SK-N-SH treated with all-trans-retinoic acid at 6 μM for 48 hours (cell line): ENCODE data around the gene INPP4B.

ENCODE experiments used
- ATAC-seq: fragments of 200-7000 bp; cut with Tn5 transposase; 3 replicates; pipeline ENCODE4 v1.9.1; 2020; ENCODE audit warnings: mild to moderate bottlenecking, moderate library complexity
- ARNTL ChIP-seq: fragments of 450-650 bp; formaldehyde crosslinking; IDR thresholded peaks from 2 replicates; pipeline ENCODE4 v1.5.0; 2020; ENCODE audit warnings: low read depth, mild to moderate bottlenecking, moderate library complexity, borderline replicate concordance
- BACH2 ChIP-seq: fragments of 250-450 bp; sonication (Bioruptor Pico); IDR thresholded peaks from 2 replicates; pipeline ENCODE4 v1.9.0; 2021; ENCODE audit warnings: mild to moderate bottlenecking, borderline replicate concordance
- CSDC2 ChIP-seq: fragments of 250-450 bp; sonication (Bioruptor Pico); IDR thresholded peaks from 2 replicates; pipeline ENCODE4 v1.5.0; 2020; ENCODE audit warnings: mild to moderate bottlenecking, moderate library complexity
- ESRRG ChIP-seq: fragments of 250-450 bp; sonication (Bioruptor Pico); IDR thresholded peaks from 2 replicates; pipeline ENCODE4 v1.6.1; 2021; ENCODE audit warnings: mild to moderate bottlenecking
- GLIS3 ChIP-seq: fragments of 250-450 bp; sonication (Bioruptor Pico); IDR thresholded peaks from 2 replicates; pipeline ENCODE4 v1.5.0; 2020; ENCODE audit warnings: mild to moderate bottlenecking, moderate library complexity
- ISL1 ChIP-seq: fragments of 250-450 bp; sonication (Bioruptor Pico); IDR thresholded peaks from 2 replicates; pipeline ENCODE4 v2.1.2; 2022; ENCODE audit warnings: mild to moderate bottlenecking, moderate library complexity
- PPARA ChIP-seq: fragments of 250-450 bp; sonication (Bioruptor Pico); IDR thresholded peaks from 2 replicates; pipeline ENCODE4 v1.5.0; 2020; ENCODE audit warnings: mild to moderate bottlenecking, borderline replicate concordance
- RARB ChIP-seq: fragments of 250-450 bp; sonication (Bioruptor Pico); IDR thresholded peaks from 2 replicates; pipeline ENCODE4 v1.8.0; 2021; ENCODE audit warnings: mild to moderate bottlenecking, moderate library complexity
- SNAI2 ChIP-seq: fragments of 250-450 bp; sonication (Bioruptor Pico); IDR thresholded peaks from 2 replicates; pipeline ENCODE4 v1.5.0; 2020; ENCODE audit warnings: mild to moderate bottlenecking, moderate library complexity
- TOX ChIP-seq: fragments of 250-450 bp; sonication (Bioruptor Pico); IDR thresholded peaks from 2 replicates; pipeline ENCODE4 v1.8.0; 2021; ENCODE audit warnings: mild to moderate bottlenecking, moderate library complexity, borderline replicate concordance
- ZC3H10 ChIP-seq: fragments of 250-450 bp; sonication (Bioruptor Pico); IDR thresholded peaks from 2 replicates; pipeline ENCODE4 v1.5.1; 2021; ENCODE audit warnings: mild to moderate bottlenecking, moderate library complexity
- ZFP3 ChIP-seq: fragments of 250-450 bp; sonication (Bioruptor Pico); IDR thresholded peaks from 2 replicates; pipeline ENCODE4 v1.5.0; 2020; ENCODE audit warnings: mild to moderate bottlenecking, moderate library complexity
- ZFP30 ChIP-seq: fragments of 450-650 bp; formaldehyde crosslinking; IDR thresholded peaks from 2 replicates; pipeline ENCODE4 v1.5.0; 2022; ENCODE audit warnings: mild to moderate bottlenecking, moderate library complexity
- ZNF565 ChIP-seq: fragments of 450-650 bp; formaldehyde crosslinking; conservative IDR thresholded peaks from 2 replicates; pipeline ENCODE4 v1.5.0; 2020; ENCODE audit warnings: low read depth, mild to moderate bottlenecking, moderate library complexity
- ZNF70 ChIP-seq: fragments of 450-650 bp; formaldehyde crosslinking; IDR thresholded peaks from 2 replicates; pipeline ENCODE4 v1.5.0; 2020; ENCODE audit warnings: mild to moderate bottlenecking, moderate library complexity
- ZNF8 ChIP-seq: fragments of 450-650 bp; formaldehyde crosslinking; IDR thresholded peaks from 2 replicates; pipeline ENCODE4 v1.5.0; 2020; ENCODE audit warnings: mild to moderate bottlenecking, moderate library complexity
- TF ChIP-seq, protein P1 (sequence below): fragments of 250-450 bp; sonication (Bioruptor Pico); IDR thresholded peaks from 2 replicates; pipeline ENCODE4 v1.5.1; 2020; ENCODE audit warnings: low read depth, mild to moderate bottlenecking, moderate library complexity
- TF ChIP-seq, protein P2 (sequence below): fragments of 250-450 bp; sonication (Bioruptor Pico); IDR thresholded peaks from 2 replicates; pipeline ENCODE4 v1.8.0; 2021; ENCODE audit warnings: low read depth, mild to moderate bottlenecking, moderate library complexity, borderline replicate concordance
- TF ChIP-seq, protein P3 (sequence below): fragments of 250-450 bp; sonication (Bioruptor Pico); IDR thresholded peaks from 2 replicates; pipeline ENCODE4 v1.5.1; 2021; ENCODE audit warnings: mild to moderate bottlenecking, moderate library complexity
- TF ChIP-seq, protein P4 (sequence below): fragments of 250-450 bp; sonication (Bioruptor Pico); IDR thresholded peaks from 2 replicates; pipeline ENCODE4 v1.8.0; 2020; ENCODE audit warnings: mild to moderate bottlenecking, moderate library complexity, borderline replicate concordance

The INPP4B gene

DNA sequence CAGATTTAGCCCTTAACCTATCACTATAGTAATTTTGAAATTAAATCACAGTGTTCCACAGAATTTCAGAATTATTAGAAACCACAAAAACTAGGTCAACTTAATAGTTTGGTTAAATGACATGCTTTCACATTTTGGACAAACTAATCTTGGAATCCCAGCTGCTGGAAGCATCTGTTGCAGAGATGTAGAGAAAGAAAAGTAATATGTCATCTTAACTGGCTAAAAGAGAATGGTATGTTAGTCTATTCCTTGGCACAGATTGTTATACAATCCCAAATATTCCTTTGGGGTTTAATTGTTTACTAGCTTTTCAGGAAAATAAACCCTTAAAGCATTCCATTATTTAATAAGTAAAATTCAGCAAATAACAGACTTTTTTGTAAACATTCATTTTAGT lies 689.8 kb downstream of the INPP4B start:
- TF ChIP-seq BACH2 (CRISPR knock-in tag) (no peak), SNAI2 (CRISPR knock-in tag) (no peak), ZC3H10 (CRISPR knock-in tag) (no peak), TOX (CRISPR knock-in tag) (no peak), ZNF565 (CRISPR knock-in tag) (no peak), ZFP30 (CRISPR knock-in tag) (no peak), ARNTL (no peak), CSDC2 (CRISPR knock-in tag) (no peak), ZNF70 (CRISPR knock-in tag) (no peak)
- TF ChIP-seq, protein P1, sequence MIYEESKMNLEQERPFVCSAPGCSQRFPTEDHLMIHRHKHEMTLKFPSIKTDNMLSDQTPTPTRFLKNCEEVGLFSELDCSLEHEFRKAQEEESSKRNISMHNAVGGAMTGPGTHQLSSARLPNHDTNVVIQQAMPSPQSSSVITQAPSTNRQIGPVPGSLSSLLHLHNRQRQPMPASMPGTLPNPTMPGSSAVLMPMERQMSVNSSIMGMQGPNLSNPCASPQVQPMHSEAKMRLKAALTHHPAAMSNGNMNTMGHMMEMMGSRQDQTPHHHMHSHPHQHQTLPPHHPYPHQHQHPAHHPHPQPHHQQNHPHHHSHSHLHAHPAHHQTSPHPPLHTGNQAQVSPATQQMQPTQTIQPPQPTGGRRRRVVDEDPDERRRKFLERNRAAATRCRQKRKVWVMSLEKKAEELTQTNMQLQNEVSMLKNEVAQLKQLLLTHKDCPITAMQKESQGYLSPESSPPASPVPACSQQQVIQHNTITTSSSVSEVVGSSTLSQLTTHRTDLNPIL = no peak
- TF ChIP-seq, protein P2, sequence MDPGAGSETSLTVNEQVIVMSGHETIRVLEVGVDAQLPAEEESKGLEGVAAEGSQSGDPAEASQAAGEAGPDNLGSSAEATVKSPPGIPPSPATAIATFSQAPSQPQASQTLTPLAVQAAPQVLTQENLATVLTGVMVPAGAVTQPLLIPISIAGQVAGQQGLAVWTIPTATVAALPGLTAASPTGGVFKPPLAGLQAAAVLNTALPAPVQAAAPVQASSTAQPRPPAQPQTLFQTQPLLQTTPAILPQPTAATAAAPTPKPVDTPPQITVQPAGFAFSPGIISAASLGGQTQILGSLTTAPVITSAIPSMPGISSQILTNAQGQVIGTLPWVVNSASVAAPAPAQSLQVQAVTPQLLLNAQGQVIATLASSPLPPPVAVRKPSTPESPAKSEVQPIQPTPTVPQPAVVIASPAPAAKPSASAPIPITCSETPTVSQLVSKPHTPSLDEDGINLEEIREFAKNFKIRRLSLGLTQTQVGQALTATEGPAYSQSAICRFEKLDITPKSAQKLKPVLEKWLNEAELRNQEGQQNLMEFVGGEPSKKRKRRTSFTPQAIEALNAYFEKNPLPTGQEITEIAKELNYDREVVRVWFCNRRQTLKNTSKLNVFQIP (CRISPR knock-in tag) = no peak
- ATAC-seq = no peak

DNA sequence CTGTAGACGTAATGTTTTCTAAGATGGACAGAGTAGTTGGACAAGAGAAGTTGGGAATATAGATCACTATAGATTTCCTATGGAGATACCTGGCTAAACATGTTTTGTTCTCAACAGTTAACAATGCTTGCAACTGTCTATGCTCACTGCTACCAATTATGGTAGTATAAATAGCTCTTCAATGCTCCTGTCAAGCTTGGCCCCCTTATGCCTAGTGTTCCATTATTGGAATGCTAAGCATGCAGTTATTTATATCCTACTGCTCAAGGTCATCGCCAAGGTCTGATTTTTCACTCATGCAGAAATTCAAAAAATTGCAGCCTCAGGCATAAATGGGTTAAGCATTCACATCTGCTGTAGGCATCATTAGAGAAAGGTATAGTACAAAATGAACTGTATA lies 690.8 kb downstream of the INPP4B start:
- TF ChIP-seq, protein P1 = no peak
- TF ChIP-seq, all 23 proteins: peak for 0
- no peak for ATAC-seq

DNA sequence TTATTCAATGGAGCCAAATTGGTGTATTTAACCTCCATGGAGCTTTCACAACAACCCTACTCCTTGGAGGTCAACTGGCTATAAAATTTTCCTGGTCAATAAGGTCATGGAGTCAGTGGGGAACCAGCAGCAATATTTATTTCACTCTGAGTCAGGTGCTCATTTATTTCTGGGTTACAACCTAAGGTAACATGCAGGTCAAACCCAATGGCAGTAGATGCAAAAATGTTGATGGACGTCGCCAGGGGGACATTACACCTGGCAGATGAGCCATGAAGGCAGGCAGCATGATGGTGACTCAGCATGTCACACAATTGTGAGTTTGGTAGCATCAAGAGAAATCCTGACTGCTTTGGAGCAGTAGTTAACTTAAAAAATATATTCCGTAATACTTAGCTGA lies 695.6 kb downstream of the INPP4B start:
- no peak for ATAC-seq
- TF ChIP-seq RARB (CRISPR knock-in tag) = no peak
- TF ChIP-seq ZNF70 (CRISPR knock-in tag) = no peak
- TF ChIP-seq SNAI2 (CRISPR knock-in tag) = no peak
- no peak for TF ChIP-seq ISL1 (CRISPR knock-in tag)
- TF ChIP-seq GLIS3 (CRISPR knock-in tag) = no peak
- no peak for TF ChIP-seq ZC3H10 (CRISPR knock-in tag)
- TF ChIP-seq, protein P3, sequence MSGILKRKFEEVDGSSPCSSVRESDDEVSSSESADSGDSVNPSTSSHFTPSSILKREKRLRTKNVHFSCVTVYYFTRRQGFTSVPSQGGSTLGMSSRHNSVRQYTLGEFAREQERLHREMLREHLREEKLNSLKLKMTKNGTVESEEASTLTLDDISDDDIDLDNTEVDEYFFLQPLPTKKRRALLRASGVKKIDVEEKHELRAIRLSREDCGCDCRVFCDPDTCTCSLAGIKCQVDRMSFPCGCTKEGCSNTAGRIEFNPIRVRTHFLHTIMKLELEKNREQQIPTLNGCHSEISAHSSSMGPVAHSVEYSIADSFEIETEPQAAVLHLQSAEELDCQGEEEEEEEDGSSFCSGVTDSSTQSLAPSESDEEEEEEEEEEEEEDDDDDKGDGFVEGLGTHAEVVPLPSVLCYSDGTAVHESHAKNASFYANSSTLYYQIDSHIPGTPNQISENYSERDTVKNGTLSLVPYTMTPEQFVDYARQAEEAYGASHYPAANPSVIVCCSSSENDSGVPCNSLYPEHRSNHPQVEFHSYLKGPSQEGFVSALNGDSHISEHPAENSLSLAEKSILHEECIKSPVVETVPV (CRISPR knock-in tag) = no peak

DNA sequence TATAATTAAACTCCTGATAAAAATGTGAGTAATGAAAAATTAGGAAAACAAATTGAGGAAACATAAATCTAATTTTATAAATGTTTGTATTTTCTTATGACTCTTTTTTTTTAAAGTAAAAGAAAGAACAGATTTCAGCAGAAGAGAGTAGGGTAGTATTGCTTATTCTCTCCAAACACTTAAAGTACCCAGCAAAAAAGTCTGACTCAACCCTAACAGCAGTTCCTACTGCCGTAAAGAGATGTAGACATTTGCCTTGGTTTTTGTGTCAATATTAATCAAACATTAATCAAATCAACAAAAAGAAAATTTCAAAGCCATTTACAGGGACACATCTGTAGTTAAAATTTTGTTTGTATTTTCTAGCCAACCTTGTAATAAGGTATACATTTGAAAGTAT lies 701.3 kb downstream of the INPP4B start:
- ATAC-seq = no peak
- TF ChIP-seq ZNF8 = no peak
- TF ChIP-seq, protein P3 (CRISPR knock-in tag) = no peak
- no peak for TF ChIP-seq RARB (CRISPR knock-in tag)
- no peak for TF ChIP-seq ZNF565 (CRISPR knock-in tag)
- TF ChIP-seq ZFP30 (CRISPR knock-in tag) = no peak
- TF ChIP-seq ESRRG (CRISPR knock-in tag) = no peak
- no peak for TF ChIP-seq ZFP3
- TF ChIP-seq ZNF70 (CRISPR knock-in tag) = no peak
- TF ChIP-seq, protein P1 = no peak
- TF ChIP-seq, protein P2 (CRISPR knock-in tag) = no peak
- TF ChIP-seq PPARA = no peak
- TF ChIP-seq SNAI2 (CRISPR knock-in tag) = no peak
- no peak for TF ChIP-seq BACH2 (CRISPR knock-in tag)
- TF ChIP-seq CSDC2 (CRISPR knock-in tag) = no peak
- TF ChIP-seq GLIS3 (CRISPR knock-in tag) = no peak
- TF ChIP-seq, protein P4, sequence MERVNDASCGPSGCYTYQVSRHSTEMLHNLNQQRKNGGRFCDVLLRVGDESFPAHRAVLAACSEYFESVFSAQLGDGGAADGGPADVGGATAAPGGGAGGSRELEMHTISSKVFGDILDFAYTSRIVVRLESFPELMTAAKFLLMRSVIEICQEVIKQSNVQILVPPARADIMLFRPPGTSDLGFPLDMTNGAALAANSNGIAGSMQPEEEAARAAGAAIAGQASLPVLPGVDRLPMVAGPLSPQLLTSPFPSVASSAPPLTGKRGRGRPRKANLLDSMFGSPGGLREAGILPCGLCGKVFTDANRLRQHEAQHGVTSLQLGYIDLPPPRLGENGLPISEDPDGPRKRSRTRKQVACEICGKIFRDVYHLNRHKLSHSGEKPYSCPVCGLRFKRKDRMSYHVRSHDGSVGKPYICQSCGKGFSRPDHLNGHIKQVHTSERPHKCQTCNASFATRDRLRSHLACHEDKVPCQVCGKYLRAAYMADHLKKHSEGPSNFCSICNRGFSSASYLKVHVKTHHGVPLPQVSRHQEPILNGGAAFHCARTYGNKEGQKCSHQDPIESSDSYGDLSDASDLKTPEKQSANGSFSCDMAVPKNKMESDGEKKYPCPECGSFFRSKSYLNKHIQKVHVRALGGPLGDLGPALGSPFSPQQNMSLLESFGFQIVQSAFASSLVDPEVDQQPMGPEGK (CRISPR knock-in tag) = no peak
